Measurements from ENCODE around the gene HHIPL1.

HHIPL1 gene

DNA sequence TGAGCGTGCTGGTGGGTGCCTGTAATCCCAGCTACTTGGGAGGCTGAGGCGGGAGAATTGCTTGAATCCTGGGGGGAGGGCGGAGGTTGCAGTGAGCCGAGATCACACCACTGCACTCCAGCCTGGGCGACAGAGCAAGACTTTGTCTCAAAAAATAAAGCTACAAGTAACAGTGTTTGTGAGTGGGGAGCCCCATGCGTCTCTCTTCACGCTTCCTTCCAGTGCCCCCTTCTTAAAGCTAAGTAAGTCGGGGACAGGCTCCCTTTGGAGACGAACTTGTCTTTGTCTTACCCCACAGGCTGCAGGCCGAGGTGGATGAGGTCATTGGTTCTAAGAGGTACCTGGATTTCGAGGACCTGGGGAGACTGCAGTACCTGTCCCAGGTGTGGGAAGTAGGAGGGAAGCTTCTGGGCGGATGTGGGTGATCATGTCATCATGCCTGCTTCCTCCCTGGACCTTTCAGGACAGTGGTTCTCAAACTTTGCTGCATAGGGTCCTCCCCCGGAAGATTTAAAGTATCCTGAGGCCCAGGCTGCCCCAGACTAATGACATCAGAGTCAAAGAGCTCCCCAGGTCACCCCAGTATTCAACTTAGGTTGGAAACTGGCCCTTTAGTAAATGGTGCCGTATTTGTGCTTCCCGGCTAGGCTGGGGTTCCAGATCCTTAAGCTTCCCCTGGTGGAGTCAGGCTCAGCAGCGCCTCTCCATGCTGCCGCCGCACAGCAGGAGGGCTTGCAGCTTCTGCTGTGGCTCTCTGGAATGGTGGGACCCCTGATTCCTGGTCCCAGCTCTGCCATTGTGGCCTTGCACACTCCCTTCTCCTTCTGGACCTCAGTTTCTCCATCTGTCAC lies 76.2 kb downstream of the HHIPL1 start:
- no peak for DNase-seq

DNA sequence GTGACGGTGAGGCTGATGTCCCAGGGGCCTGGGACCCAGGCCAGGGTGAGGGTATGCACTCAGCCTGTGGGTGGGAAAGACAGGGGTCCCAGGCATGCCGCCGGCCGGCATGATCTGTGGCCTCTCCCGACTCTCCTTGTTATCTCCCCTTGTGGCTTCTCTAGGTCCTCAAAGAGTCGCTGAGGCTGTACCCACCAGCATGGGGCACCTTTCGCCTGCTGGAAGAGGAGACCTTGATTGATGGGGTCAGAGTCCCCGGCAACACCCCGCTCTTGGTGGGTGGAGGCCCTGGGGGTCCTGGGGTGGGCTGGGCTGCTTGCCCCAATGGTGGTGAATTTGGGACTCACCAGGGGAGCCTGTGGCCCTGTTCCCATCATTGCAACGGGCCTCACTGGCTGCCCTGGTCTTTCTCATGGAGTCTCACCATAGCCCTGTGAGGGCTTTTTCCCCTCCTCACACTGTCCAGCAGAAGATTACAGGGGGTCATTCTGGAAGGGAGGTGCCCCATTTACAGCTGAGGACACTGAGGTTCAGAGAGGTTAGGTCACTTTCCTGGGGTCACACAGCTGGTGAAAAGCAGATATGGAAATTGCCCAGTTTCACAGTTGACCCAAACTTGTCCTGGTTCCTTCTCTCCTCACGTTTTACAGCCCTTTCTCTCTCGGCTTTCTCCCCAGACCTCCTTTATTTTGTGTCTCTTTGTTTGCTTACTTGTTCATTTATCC lies 77.0 kb downstream of the HHIPL1 start:
- DNase-seq = no peak

DNA sequence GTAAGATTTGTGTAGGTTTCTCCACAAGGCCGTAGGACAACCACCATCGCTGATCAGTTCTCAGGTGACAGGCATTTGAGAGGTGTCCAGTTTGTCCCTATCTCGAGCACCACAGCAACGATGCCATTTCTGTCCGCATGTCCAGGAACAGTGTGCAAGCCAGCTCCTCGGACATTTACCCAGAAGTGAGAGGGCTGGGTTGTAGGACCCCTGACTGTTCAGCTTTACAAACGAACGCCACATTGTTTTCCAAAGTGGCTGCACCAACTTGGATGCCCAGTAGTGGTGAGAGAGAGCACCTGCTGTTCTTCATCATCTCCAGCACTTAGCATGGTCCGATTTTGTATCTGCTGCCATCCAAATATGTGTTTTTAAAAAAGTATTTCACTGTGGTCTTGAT lies 77.8 kb downstream of the HHIPL1 start:
- DNase-seq = no peak

DNA sequence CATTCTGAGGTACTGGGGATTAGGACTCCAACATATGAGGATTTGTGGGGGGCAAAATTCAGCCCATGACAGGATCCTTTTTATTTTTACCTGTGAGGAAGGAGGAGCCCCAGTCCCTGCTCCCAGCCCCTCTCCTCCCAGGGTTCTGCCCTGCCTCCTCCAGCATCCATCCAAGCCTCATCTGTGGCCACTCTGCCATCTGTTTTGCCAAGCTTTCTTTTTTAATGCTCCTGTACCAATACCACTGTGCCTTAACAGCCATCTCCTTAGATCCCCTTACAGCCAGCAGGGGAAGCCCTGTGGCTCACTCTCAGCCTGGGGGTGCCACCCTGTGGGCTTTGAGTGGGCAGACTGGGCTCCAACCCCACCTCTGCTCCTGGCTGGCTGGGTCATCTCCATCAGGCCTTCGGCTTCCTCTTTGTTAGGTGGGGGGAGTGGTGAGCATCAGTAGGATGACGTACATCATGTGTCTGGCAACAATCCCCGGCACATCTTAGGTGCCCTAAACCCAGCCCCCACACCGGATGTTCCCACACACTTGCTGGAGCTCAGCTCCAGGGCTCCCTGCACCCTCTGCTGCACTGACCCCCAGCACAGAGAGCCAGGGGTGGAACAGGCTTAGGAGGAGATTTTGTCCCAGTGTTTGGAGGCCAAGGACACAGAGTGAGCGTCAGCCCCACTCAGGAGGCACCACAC lies 79.4 kb downstream of the HHIPL1 start:
- no peak for DNase-seq

DNA sequence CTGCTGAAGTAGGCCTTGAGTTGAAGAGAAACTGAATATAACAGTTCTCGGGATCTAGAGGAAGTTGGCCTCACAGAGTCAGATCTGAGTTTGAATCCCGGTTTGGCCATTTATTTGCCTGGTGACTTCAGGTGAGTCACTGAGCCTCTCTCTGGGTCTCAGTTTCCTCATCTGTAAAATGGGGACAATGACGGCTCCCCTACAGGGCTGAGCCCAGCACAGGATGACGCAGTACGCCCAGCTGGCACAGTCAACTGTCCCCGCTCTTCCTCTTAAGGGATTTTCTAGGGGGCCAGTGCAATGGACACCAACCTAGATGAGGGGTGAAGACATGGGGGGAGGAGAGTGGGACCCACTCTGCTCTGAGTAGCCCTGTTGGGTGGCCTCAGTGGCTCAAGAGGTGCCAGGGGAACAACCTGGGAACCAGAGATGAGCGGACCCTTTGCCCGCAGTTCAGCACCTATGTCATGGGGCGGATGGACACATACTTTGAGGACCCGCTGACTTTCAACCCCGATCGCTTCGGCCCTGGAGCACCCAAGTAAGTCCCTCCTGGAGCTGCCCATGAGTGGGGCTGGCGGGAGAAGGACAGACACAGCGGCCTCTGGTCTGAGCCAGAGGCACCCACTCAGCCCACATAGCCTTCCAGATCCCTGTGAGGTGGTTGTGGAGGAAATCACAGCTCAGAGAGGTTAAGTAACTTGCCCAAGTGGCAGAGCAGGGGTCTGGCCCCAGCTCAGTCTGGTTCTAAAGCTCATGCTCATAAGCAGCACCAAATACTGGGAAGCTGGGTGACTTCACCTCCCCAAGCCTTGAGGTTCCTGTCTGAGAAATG lies 80.2 kb downstream of the HHIPL1 start:
- DNase-seq = no peak

DNA sequence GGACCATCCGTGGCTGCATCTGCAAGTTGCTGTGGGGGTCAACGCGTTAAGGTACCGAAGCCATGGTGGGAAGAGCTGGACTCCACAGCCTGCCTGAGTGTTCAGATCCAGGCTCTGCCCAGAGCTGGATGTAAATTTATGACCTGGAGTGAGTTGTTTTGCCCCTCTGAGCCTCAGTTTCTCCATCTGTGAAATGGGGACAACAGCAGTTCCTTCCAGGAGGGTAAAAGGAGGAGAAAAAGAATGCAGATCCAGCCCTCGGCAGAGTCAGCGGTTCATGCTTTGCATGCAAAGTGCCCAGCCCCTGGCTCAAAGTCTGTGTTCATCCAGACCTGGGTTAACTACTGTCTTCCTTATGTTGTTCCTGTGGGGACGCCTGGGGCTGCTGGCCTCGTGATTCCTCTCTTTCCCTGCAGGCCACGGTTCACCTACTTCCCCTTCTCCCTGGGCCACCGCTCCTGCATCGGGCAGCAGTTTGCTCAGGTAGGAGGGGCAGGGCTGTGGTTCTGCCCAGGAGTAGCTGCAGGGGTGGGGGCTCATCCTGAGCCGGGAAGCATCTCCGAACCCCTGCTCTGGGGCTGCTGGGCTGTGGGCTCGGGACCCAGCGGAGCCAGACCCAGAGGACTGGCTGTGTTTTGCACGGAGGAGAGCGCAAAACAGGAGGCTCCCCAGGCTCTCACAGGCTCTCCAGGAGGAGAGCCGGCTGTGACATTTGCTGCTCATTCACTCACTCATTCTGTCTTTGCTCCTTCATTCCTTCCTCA lies 81.0 kb downstream of the HHIPL1 start:
- no peak for DNase-seq

GRCh38 chr14:99726538-99727095 lies 81.7 kb downstream of the HHIPL1 start:
- DNase-seq = no peak

- DNase-seq = no peak
These were observed 82.4 kb downstream of the HHIPL1 start for GRCh38 chr14:99727096-99727870.

GRCh38 chr14:99728231-99728920 lies 83.4 kb downstream of the HHIPL1 start:
- DNase-seq = no peak

DNA sequence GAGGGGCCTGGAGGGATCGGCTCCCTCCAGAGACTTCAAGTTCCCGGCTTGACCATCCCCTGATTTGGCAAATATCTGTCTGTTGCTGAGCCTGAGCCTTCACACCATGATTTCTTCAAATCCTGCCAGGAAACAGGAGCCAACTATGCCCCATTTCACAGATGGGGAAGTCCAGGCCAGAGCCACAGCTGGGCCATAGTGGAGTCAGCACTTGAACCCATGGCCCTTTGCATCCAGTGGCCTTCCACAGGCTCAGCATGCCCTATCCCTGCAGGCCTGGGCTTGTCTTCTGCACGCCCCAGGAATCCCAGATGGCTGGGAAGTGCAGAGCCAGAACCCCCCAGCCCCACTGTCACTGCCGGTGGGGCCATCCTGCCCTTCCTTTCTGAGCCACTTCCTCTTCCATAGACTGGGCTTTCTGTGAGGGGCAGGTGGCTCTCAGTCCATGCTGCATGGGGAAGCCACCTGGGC lies 84.1 kb downstream of the HHIPL1 start:
- DNase-seq = no peak

All from activated CD4-positive, alpha-beta T cell treated with anti-CD3 and anti-CD28 coated beads, Interleukin-2, amount 50 U/mL, for 1 hour (primary cell).